Fibroblast of lung (primary cell): ENCODE results near the gene ITIH6. TPM values are rescaled to one million over a fixed set of nuclear protein-coding genes. Genes with fewer than 3 reads are reported as not detected.
"Not testable (repeated sequence)": the region's sequence is repeated elsewhere in the genome, so short reads cannot be mapped to it uniquely, and the experiment has no call there.

ENCODE experiments used
- DNase-seq, 2 donors: peaks; one replicate each; pipeline versions ENCODE4 v3.0.0 to v3.0.0-alpha.2; 2010; ENCODE audit warnings: low read depth in 2 of 2
- H2AFZ ChIP-seq: 2 replicates; pipeline ENCODE4 v1.5.1; 2012; ENCODE audit warnings: low read length, control low read depth, inconsistent platforms
- H3K27ac ChIP-seq: 2 replicates; pipeline ENCODE4 v1.5.1; 2011; ENCODE audit warnings: low read length, control low read depth; ENCODE audit not compliant: insufficient read depth
- H3K27me3 ChIP-seq: 2 replicates; pipeline ENCODE4 v1.5.1; 2011; ENCODE audit warnings: mild to moderate bottlenecking, low read length; ENCODE audit not compliant: control insufficient read depth, insufficient read depth
- H3K36me3 ChIP-seq: 2 replicates; pipeline ENCODE4 v1.5.1; 2011; ENCODE audit warnings: low read length; ENCODE audit not compliant: control insufficient read depth, insufficient read depth
- H3K4me1 ChIP-seq: 2 replicates; pipeline ENCODE4 v1.5.1; 2011; ENCODE audit warnings: low read length; ENCODE audit not compliant: control insufficient read depth, insufficient read depth; ENCODE audit errors: extremely low read depth
- H3K4me2 ChIP-seq: 2 replicates; pipeline ENCODE4 v1.5.1; 2011; ENCODE audit warnings: low read length, control low read depth; ENCODE audit not compliant: insufficient read depth; ENCODE audit errors: extremely low read depth
- H3K4me3 ChIP-seq, 4 experiments: fragments of 200-600 bp in 1 of 4; sonication (generic) in 1 of 4; replicated peaks in 1 of 4; 2 replicates each; pipeline ENCODE4 v1.5.1; 2011 to 2016; ENCODE audit warnings: low read length in 4 of 4, low read depth in 3 of 4, mild to moderate bottlenecking in 3 of 4, control low read depth in 2 of 4, inconsistent platforms in 1 of 4, mixed read lengths in 1 of 4; ENCODE audit not compliant: insufficient read depth in 1 of 4; ENCODE audit errors: control extremely low read depth in 1 of 4
- H3K79me2 ChIP-seq: 2 replicates; pipeline ENCODE4 v1.5.1; 2012; ENCODE audit warnings: mild to moderate bottlenecking, low read length, inconsistent platforms; ENCODE audit not compliant: control insufficient read depth, insufficient read depth
- H3K9ac ChIP-seq: 2 replicates; pipeline ENCODE4 v1.5.1; 2011; ENCODE audit warnings: mild to moderate bottlenecking, low read length, control low read depth; ENCODE audit not compliant: insufficient read depth
- H3K9me3 ChIP-seq: 2 replicates; pipeline ENCODE4 v1.5.1; 2012; ENCODE audit warnings: low read depth, low read length; ENCODE audit not compliant: control insufficient read depth, insufficient read depth
- H4K20me1 ChIP-seq: 2 replicates; pipeline ENCODE4 v1.5.1; 2011; ENCODE audit warnings: low read length; ENCODE audit not compliant: control insufficient read depth, insufficient read depth; ENCODE audit errors: extremely low read depth
- EZH2 ChIP-seq: IDR thresholded peaks from 2 replicates; pipeline ENCODE4 v1.5.1; 2012; ENCODE audit warnings: low read length, control low read depth, mild to moderate bottlenecking; ENCODE audit errors: missing control alignments
- polyA plus RNA-seq, 2 donors: library from polyadenylated mRNA; depleted of rRNA in 1 of 2; stranded (reverse) in 1 of 2; unstranded in 1 of 2; fragments of >200 nt; gene quantifications; 2 replicates each; pipeline ENCODE4 v1.2.1, GENCODE V29; 2011 to 2012; ENCODE audit warnings: missing spikeins in 1 of 2
- total RNA-seq: library from RNA; depleted of rRNA; stranded (reverse); fragments of >200 nt; gene quantifications from 2 replicates; pipeline ENCODE4 v1.2.1, GENCODE V29; 2014
- TF ChIP-seq, protein P1 (sequence below), 2 donors: IDR thresholded peaks in 1 of 2; conservative IDR thresholded peaks in 1 of 2; 1 replicate in 1 of 2; 2 replicates in 1 of 2; pipeline ENCODE4 v1.5.1; 2011 to 2012; ENCODE audit warnings: low read length in 2 of 2, control low read depth in 1 of 2, inconsistent platforms in 1 of 2, low read depth in 1 of 2, mild to moderate bottlenecking in 1 of 2

The ITIH6 gene
- total and polyA plus RNA-seq, 2 donors (not counting 1 experiment from before 2014, with no cell fraction given) = not detected

DNA sequence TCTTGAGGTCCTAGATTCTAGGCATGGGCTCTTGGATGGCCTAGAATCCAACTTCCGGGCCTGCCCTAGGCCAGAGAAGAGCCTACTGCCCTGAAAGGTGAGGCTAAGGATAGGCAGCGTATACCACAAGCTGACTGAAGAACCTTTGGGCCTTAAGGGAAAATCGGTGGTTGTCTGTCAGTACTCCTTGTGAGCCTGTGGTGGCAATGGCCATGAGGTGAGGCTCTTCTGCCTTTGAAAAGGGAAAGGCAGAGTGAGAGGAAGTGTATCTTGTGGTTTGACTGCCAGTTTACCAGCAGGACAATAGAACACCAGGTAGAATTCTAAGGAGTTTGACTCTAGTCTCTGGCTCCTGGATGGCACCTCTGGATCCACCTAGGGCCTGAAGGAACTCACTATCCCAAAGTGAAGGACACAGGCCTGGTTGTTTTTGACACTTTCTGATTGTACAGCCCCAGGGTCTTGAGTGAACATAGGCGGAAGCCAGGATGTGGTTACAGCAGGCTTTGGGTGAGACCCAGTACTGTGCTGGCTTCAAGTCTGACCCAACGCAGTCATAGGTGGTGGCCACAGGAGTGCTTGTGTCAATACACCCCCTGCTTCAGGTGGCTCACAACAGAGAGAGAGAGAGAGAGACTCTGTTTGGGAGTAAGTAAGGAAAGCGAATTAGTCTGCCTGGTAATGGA lies 20.9 kb downstream of the ITIH6 start:
- DNase-seq = no peak
- H3K27me3 ChIP-seq = no peaks in the 10 kb centered on the region
- no peaks in the 10 kb centered on the region for H4K20me1 ChIP-seq
- TF ChIP-seq, protein P1, sequence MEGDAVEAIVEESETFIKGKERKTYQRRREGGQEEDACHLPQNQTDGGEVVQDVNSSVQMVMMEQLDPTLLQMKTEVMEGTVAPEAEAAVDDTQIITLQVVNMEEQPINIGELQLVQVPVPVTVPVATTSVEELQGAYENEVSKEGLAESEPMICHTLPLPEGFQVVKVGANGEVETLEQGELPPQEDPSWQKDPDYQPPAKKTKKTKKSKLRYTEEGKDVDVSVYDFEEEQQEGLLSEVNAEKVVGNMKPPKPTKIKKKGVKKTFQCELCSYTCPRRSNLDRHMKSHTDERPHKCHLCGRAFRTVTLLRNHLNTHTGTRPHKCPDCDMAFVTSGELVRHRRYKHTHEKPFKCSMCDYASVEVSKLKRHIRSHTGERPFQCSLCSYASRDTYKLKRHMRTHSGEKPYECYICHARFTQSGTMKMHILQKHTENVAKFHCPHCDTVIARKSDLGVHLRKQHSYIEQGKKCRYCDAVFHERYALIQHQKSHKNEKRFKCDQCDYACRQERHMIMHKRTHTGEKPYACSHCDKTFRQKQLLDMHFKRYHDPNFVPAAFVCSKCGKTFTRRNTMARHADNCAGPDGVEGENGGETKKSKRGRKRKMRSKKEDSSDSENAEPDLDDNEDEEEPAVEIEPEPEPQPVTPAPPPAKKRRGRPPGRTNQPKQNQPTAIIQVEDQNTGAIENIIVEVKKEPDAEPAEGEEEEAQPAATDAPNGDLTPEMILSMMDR (conservative IDR thresholded peaks at IDR 0.05 in 1 of 2, IDR thresholded peaks at IDR 0.05 in 1 of 2; ENCODE audit: low read depth in 1 of 2, low read length in 2 of 2) = no peak
- TF ChIP-seq EZH2 = no peak
- H3K4me2 ChIP-seq = no peak overlapping the region
- no peak overlapping the region for H3K27ac ChIP-seq
- no peak overlapping the region for H3K9ac ChIP-seq
- H3K79me2 ChIP-seq = no peaks in the 10 kb centered on the region
- no peak overlapping the region for H3K4me3 ChIP-seq
- no peak overlapping the region for H2AFZ ChIP-seq
- H3K4me1 ChIP-seq = no peaks in the 10 kb centered on the region
- H3K36me3 ChIP-seq = no peaks in the 10 kb centered on the region
- H3K9me3 ChIP-seq = no peaks in the 10 kb centered on the region

DNA sequence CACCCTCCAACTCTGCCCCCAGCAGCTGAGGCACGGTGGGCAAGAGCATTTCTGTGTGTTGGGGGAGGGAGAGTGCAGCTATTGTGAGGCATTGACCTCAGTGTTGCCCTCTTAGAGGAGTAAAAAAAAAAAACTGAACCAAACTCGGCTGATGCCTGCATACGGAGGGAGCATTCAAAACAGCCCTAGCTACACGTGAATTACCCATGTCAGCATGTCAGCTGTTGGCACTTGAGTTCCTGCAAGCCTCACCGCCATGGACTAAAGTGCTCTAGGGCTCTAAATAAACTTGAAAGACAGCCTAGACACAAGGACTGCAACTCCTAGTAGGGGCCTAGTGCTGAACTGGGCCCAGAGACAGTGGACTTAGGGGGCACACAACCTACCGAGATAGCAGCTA lies 22.0 kb downstream of the ITIH6 start:
- Histone ChIP-seq H4K20me1 (no peaks in the 10 kb centered on the region), H2AFZ (no peak overlapping the region), H3K4me2 (no peak overlapping the region), H3K79me2 (no peaks in the 10 kb centered on the region), H3K36me3 (no peaks in the 10 kb centered on the region), H3K9me3 (no peaks in the 10 kb centered on the region), H3K9ac (no peak overlapping the region), H3K27ac (no peak overlapping the region), H3K27me3 (no peaks in the 10 kb centered on the region), H3K4me3 (no peak overlapping the region), H3K4me1 (no peaks in the 10 kb centered on the region)
- no peak for DNase-seq
- TF ChIP-seq, protein P1 (conservative IDR thresholded peaks at IDR 0.05 in 1 of 2, IDR thresholded peaks at IDR 0.05 in 1 of 2; ENCODE audit: low read depth in 1 of 2, low read length in 2 of 2) = no peak
- TF ChIP-seq EZH2 = no peak

DNA sequence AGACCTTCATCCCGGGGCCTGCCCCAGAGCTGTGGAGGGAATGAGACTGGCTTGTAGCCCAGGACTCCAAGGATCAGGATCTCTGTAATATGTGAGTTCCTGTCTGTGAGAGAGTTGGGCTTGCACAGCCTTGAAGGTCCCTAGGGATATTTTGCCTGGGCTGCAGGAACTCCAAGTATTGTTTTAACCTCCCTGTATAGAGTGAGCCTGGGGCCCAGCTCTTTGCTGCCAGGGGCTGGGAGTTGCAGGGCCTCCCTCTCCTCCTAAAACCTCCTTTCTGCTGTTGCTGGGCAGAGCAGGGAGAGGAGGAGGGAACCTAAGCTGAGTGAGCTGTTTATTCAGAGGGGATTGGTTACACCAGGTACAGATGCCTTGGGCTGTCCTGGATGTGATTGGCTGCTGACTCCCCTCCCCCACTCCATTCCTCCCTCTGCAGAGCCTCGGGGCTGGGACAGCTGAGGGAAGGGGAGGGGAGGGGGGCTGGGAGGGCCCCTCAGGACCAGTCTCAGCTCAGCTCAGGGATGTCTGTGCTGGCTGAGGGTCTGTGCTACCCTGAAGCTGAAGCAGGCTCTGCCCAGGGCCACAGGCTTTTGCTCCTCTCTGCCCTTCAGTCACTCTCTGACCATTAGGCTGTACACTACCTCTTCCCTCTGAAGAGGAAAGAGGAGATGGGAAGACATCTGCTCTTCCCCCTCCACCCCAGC lies 23.5 kb downstream of the ITIH6 start:
- H3K4me1 ChIP-seq = not testable (repeated sequence)

More for the DNA sequence above, 23.5 kb downstream of the ITIH6 start:
- not testable (repeated sequence) for H3K27ac ChIP-seq, H3K4me3 ChIP-seq, H3K9me3 ChIP-seq, H2AFZ ChIP-seq, H3K9ac ChIP-seq, H4K20me1 ChIP-seq, H3K4me2 ChIP-seq, H3K79me2 ChIP-seq, H3K36me3 ChIP-seq, H3K27me3 ChIP-seq
- DNase-seq = peak in 1 of 2 donors; percentile 26
